Neutrophil (primary cell): Measurements from ENCODE around the gene SCTR.

ENCODE experiments used
- H3K27ac ChIP-seq: fragments of 200-600 bp; sonication (generic); 2 replicates; pipeline ENCODE4 v1.5.1; 2016; ENCODE audit warnings: mild to moderate bottlenecking, moderate library complexity
- H3K27me3 ChIP-seq: fragments of 200-600 bp; sonication (generic); 2 replicates; pipeline ENCODE4 v1.6.0; 2016; ENCODE audit warnings: mild to moderate bottlenecking
- H3K36me3 ChIP-seq: fragments of 200-600 bp; sonication (generic); 2 replicates; pipeline ENCODE4 v1.5.1; 2017
- H3K4me1 ChIP-seq, 2 experiments: fragments of 200-600 bp in 1 of 2; sonication (generic) in 1 of 2; 1 replicate in 1 of 2; 2 replicates in 1 of 2; pipeline versions ENCODE4 v1.5.1 to v1.6.1; 2013 to 2016; ENCODE audit warnings: low read depth in 1 of 2, low read length in 1 of 2, mild to moderate bottlenecking in 1 of 2, moderate library complexity in 1 of 2; ENCODE audit not compliant: control insufficient read depth in 1 of 2, insufficient read depth in 1 of 2
- H3K4me3 ChIP-seq, 2 experiments: fragments of 200-600 bp in 1 of 2; sonication (generic) in 1 of 2; 1 replicate in 1 of 2; 2 replicates in 1 of 2; pipeline ENCODE4 v1.5.1; 2013 to 2016; ENCODE audit warnings: low read depth in 1 of 2, low read length in 1 of 2, mild to moderate bottlenecking in 1 of 2, moderate library complexity in 1 of 2
- H3K9me3 ChIP-seq: fragments of 200-600 bp; sonication (generic); 2 replicates; pipeline ENCODE4 v1.5.1; 2016
- TF ChIP-seq, protein P1 (sequence below): fragments of 200-600 bp; sonication (generic); IDR thresholded peaks from 2 replicates; pipeline ENCODE4 v1.5.1; 2016; ENCODE audit warnings: antibody characterized with exemption

Gene SCTR

DNA sequence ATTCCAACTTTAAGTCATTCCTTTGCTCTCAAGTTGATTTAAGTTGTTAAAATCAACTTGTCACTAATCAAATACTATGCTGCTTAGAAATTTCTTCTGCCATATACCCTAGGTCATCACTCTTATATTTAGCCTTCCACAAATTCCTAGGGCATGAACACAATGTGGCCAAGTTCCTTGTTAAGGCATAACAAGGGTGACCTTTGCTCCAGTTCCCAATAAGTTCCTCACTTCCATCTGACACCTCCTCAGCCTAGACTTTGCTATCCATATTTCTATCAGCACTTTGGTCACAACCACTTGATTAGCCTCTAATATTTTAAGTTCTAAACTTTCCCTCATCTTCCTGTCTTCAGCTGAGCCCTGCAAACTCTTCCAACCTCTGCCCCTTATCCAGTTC, 102.5 kb downstream of the SCTR start:
- Histone ChIP-seq H3K36me3 (no peaks in the 10 kb centered on the region), H3K4me3 (no peak overlapping the region), H3K9me3 (no peaks in the 10 kb centered on the region), H3K27ac (no peak overlapping the region), H3K27me3 (peaks cover 57% of the 10 kb centered on the region), H3K4me1 (no peaks in the 10 kb centered on the region)
- TF ChIP-seq, protein P1, sequence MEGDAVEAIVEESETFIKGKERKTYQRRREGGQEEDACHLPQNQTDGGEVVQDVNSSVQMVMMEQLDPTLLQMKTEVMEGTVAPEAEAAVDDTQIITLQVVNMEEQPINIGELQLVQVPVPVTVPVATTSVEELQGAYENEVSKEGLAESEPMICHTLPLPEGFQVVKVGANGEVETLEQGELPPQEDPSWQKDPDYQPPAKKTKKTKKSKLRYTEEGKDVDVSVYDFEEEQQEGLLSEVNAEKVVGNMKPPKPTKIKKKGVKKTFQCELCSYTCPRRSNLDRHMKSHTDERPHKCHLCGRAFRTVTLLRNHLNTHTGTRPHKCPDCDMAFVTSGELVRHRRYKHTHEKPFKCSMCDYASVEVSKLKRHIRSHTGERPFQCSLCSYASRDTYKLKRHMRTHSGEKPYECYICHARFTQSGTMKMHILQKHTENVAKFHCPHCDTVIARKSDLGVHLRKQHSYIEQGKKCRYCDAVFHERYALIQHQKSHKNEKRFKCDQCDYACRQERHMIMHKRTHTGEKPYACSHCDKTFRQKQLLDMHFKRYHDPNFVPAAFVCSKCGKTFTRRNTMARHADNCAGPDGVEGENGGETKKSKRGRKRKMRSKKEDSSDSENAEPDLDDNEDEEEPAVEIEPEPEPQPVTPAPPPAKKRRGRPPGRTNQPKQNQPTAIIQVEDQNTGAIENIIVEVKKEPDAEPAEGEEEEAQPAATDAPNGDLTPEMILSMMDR = no peak

DNA sequence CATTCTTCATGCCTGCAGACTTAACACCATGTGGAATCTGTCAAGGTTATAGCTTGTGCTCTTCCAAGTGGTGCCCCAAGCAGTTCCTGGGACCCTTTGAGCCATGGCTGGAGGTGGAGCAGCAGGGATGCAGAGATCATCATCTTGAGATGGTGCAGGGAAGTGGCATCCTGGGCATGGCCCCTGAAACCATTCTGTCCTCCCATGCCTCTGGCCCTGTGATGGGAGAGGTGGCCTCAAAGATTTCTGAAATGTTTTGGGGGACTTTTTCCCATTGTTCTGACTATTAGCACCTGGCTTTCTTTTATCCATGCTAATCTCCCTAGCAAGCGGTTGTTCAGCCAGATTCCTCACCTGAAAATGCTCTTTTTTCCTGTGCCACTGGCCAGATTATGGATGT, 103.0 kb downstream of the SCTR start:
- H3K9me3 ChIP-seq = no peaks in the 10 kb centered on the region
- no peak overlapping the region for H3K27ac ChIP-seq
- TF ChIP-seq, protein P1 = no peak
- H3K4me3 ChIP-seq = no peak overlapping the region
- no peaks in the 10 kb centered on the region for H3K4me1 ChIP-seq
- peaks cover 52% of the 10 kb centered on the region for H3K27me3 ChIP-seq
- no peaks in the 10 kb centered on the region for H3K36me3 ChIP-seq

DNA sequence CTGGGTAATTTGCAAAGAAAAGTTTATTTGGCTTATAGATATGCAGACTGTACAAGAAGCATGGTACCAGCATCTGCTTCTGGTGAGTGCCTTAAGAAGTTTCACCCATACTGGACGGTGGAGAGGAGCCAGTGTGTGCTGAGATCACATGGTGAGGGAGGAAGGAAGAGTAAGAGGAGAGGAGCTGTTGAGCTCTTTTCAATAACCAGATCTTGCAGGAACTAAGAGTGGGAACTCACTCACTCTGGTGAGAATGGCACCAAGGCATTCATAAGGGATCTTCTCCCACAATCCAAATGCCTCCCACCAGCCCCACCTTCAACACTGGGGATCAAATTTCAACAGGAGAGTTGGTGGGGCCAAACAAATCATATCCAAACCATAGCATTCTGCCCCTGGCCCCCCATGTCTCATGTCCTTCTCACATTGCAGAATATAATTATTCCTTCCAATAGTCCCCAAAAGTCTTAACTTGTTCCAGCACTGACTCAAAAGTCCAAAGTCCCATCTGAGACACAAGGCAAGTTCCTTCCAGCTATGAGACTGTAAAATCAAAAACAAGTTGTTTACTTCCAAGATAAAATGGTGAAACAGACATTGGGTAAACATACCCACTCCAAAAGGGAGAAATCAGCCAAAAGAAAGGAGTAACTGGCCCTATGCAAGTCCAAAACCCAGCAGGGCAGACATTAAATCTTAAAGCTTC, 104.3 kb downstream of the SCTR start:
- peaks cover 40% of the 10 kb centered on the region for H3K27me3 ChIP-seq
- no peaks in the 10 kb centered on the region for H3K4me1 ChIP-seq
- no peaks in the 10 kb centered on the region for H3K36me3 ChIP-seq
- TF ChIP-seq, protein P1 = no peak
- no peaks in the 10 kb centered on the region for H3K9me3 ChIP-seq
- no peak overlapping the region for H3K27ac ChIP-seq
- H3K4me3 ChIP-seq = no peak overlapping the region

DNA sequence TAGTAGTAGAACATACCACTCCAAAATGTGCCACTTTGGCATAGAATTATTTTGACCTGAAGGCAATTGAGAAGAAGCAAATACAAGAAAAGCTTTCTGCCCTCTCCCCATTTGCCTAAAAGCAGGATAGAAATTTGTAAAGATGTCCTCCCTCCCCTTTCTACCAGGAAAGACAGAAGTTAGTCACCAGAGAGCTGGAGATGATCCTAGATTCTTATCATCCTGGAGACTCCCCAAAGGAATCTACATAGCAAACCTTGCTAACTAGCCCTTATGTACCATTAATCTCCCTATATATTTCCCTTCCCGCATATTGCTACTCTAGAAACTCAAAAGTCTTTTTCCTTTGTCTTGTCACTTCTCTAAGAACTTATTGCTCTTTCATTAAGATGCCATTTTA, 105.2 kb downstream of the SCTR start:
- Histone ChIP-seq H3K36me3 (no peaks in the 10 kb centered on the region), H3K4me3 (no peak overlapping the region), H3K9me3 (no peaks in the 10 kb centered on the region), H3K4me1 (no peaks in the 10 kb centered on the region), H3K27me3 (peaks cover 31% of the 10 kb centered on the region), H3K27ac (no peak overlapping the region)
- TF ChIP-seq, protein P1 = no peak

DNA sequence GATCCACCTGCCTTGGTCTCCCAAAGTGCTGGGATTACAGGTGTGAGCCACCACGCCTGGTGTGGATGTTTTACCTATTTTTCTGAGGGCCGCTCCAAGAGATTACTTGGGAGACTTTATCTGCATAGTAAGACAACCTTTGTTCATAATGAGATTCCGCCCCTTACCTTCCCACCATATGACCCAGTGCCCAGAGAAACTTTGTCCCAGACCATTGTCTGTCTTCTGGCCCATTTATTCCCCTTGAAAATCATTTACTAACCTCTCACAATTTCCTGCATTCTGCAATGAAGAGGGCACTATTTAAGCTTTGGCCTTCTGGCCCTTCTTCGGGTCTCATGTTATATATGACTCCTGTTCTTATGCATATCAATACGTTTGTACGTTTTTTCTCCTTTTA, 106.4 kb downstream of the SCTR start:
- TF ChIP-seq, protein P1 = no peak
- no peak overlapping the region for H3K4me3 ChIP-seq
- no peaks in the 10 kb centered on the region for H3K4me1 ChIP-seq
- peaks cover 31% of the 10 kb centered on the region for H3K27me3 ChIP-seq
- H3K9me3 ChIP-seq = no peaks in the 10 kb centered on the region
- H3K27ac ChIP-seq = no peak overlapping the region
- no peaks in the 10 kb centered on the region for H3K36me3 ChIP-seq
